ENCODE results near the gene PABPN1L.

The PABPN1L gene

GRCh38 chr16:88855736-88856121, 10.7 kb downstream of the PABPN1L start:
- H3K4me3 ChIP-seq (ENCODE audit: low read depth, low read length) = peak overlapping the region; percentile 66
- no peak overlapping the region for H3K27ac ChIP-seq
- in situ Hi-C loops (cut with HindIII; ENCODE audit: low pct_ligation_motif_present, low sequenced_read_pairs) = no loop called here
- DNase-seq = no peak
- TF ChIP-seq CTCF (IDR thresholded peaks at IDR 0.05; ENCODE audit: low read depth, low read length, missing control alignments) = no peak
- peaks cover 11% of the 10 kb centered on the region for H3K36me3 ChIP-seq (replicated peaks)
- no peaks in the 10 kb centered on the region for H3K27me3 ChIP-seq (replicated peaks)

- Histone ChIP-seq H3K36me3 (replicated peaks) (peaks cover 8% of the 10 kb centered on the region), H3K27ac (no peak overlapping the region), H3K4me3 (ENCODE audit: low read depth, low read length) (no peak overlapping the region), H3K27me3 (replicated peaks) (no peaks in the 10 kb centered on the region)
- in situ Hi-C loops (cut with HindIII; ENCODE audit: low pct_ligation_motif_present, low sequenced_read_pairs) = no loop called here
- no peak for TF ChIP-seq CTCF (IDR thresholded peaks at IDR 0.05; ENCODE audit: low read depth, low read length, missing control alignments)
- no peak for DNase-seq
Observed at GRCh38 chr16:88855176-88855575, 11.3 kb downstream of the PABPN1L start.

- Histone ChIP-seq H3K4me3 (ENCODE audit: low read depth, low read length) (no peak overlapping the region), H3K36me3 (replicated peaks) (peaks cover 2% of the 10 kb centered on the region), H3K27me3 (replicated peaks) (no peaks in the 10 kb centered on the region), H3K27ac (no peak overlapping the region)
- TF ChIP-seq CTCF (IDR thresholded peaks at IDR 0.05; ENCODE audit: low read depth, low read length, missing control alignments) = no peak
- in situ Hi-C loops (cut with HindIII; ENCODE audit: low pct_ligation_motif_present, low sequenced_read_pairs) = no loop called here
- no peak for DNase-seq
Observed at GRCh38 chr16:88854306-88855111, 12.0 kb downstream of the PABPN1L start.

- in situ Hi-C loops (cut with HindIII; ENCODE audit: low pct_ligation_motif_present, low sequenced_read_pairs) = no loop called here
- no peak overlapping the region for H3K4me3 ChIP-seq (ENCODE audit: low read depth, low read length)
Observed at GRCh38 chr16:88853325-88853941, 13.0 kb downstream of the PABPN1L start.

GRCh38 chr16:88851616-88852015, 14.8 kb downstream of the PABPN1L start:
- Histone ChIP-seq H3K4me3 (ENCODE audit: low read depth, low read length) (no peak overlapping the region), H3K36me3 (replicated peaks) (no peaks in the 10 kb centered on the region), H3K27me3 (replicated peaks) (no peaks in the 10 kb centered on the region), H3K27ac (no peak overlapping the region)
- DNase-seq = no peak
- no peak for TF ChIP-seq CTCF (IDR thresholded peaks at IDR 0.05; ENCODE audit: low read depth, low read length, missing control alignments)
- in situ Hi-C loops (cut with HindIII; ENCODE audit: low pct_ligation_motif_present, low sequenced_read_pairs) = no loop called here

More at GRCh38 chr16:88853325-88853941, 13.0 kb downstream of the PABPN1L start:
- TF ChIP-seq CTCF (IDR thresholded peaks at IDR 0.05; ENCODE audit: low read depth, low read length, missing control alignments) = no peak
- no peak overlapping the region for H3K27ac ChIP-seq
- H3K27me3 ChIP-seq (replicated peaks) = no peaks in the 10 kb centered on the region
- no peak for DNase-seq
- H3K36me3 ChIP-seq (replicated peaks) = no peaks in the 10 kb centered on the region

Data from brain microvascular endothelial cell (primary cell).